22Rv1 (cell line): ENCODE data around the gene SIPA1L3.

ENCODE experiments used
- ZFX ChIP-seq: fragments of 450-650 bp; IDR thresholded peaks from 2 replicates; pipeline ENCODE4 v1.6.1; 2017; ENCODE audit warnings: antibody characterized with exemption, borderline replicate concordance
- TF ChIP-seq, protein P1 (sequence below): fragments of 450-650 bp; IDR thresholded peaks from 2 replicates; pipeline ENCODE4 v1.5.1; 2017; ENCODE audit warnings: mild to moderate bottlenecking

DNA sequence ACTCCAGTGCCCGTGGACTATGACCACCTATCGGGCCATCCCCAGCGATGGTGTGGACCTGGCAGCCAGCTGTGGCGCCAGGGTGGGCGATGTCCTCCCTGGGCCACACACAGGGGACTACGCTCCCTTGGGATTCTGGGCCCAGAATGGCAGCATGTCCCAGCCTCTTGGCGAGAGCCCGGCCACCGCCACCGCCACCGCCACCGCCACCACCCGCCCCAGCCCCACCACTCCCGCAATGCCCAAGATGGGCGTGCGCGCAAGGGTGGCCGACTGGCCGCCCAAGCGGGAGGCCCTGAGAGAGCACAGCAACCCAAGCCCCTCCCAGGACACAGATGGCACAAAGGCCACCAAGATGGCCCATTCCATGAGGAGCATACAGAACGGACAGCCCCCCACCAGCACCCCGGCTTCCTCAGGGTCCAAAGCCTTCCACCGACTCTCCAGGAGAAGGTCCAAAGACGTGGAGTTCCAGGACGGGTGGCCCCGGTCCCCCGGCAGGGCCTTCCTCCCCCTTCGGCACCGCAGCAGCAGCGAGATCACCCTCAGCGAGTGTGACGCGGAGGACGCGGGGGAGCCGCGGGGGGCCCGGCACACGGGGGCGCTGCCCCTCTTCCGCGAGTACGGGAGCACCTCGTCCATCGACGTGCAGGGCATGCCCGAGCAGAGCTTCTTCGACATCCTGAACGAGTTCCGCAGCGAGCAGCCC lies 174.7 kb downstream of the SIPA1L3 start:
- TF ChIP-seq, protein P1, sequence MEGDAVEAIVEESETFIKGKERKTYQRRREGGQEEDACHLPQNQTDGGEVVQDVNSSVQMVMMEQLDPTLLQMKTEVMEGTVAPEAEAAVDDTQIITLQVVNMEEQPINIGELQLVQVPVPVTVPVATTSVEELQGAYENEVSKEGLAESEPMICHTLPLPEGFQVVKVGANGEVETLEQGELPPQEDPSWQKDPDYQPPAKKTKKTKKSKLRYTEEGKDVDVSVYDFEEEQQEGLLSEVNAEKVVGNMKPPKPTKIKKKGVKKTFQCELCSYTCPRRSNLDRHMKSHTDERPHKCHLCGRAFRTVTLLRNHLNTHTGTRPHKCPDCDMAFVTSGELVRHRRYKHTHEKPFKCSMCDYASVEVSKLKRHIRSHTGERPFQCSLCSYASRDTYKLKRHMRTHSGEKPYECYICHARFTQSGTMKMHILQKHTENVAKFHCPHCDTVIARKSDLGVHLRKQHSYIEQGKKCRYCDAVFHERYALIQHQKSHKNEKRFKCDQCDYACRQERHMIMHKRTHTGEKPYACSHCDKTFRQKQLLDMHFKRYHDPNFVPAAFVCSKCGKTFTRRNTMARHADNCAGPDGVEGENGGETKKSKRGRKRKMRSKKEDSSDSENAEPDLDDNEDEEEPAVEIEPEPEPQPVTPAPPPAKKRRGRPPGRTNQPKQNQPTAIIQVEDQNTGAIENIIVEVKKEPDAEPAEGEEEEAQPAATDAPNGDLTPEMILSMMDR, result no peak
- TF ChIP-seq ZFX, result no peak
